Mesenchymal stem cell (in vitro differentiated cells and primary cell): ENCODE results near the gene COL11A2.
A peak's percentile ranks its signal among the peaks of the same experiment; 100 is the strongest.

Experiments used
- DNase-seq: peaks from one replicate; pipeline ENCODE4 v3.0.0-alpha.2; 2013
- H2AFZ ChIP-seq: one replicate; pipeline ENCODE4 v1.6.1; 2013; ENCODE audit warnings: low read depth, mild to moderate bottlenecking, control low read depth, inconsistent platforms, low read length, moderate library complexity
- H2AK5ac ChIP-seq: 2 replicates; pipeline ENCODE4 v1.6.1; 2013; ENCODE audit warnings: low read length, moderate library complexity, mild to moderate bottlenecking, inconsistent platforms; ENCODE audit not compliant: severe bottlenecking
- H2BK120ac ChIP-seq: one replicate; pipeline ENCODE4 v1.6.1; 2013; ENCODE audit warnings: low read depth, mild to moderate bottlenecking, inconsistent platforms, low read length, moderate library complexity
- H2BK12ac ChIP-seq, 2 experiments: one replicate each; pipeline ENCODE4 v1.6.1; 2013; ENCODE audit warnings: inconsistent platforms in 2 of 2, low read length in 2 of 2, mild to moderate bottlenecking in 2 of 2, moderate library complexity in 2 of 2, control low read depth in 1 of 2
- H2BK15ac ChIP-seq: one replicate; pipeline ENCODE4 v1.6.1; 2013; ENCODE audit warnings: mild to moderate bottlenecking, low read depth, inconsistent platforms; ENCODE audit not compliant: poor library complexity, severe bottlenecking
- H2BK5ac ChIP-seq: 2 replicates; pipeline ENCODE4 v1.6.1; 2013; ENCODE audit warnings: low read depth, mild to moderate bottlenecking, low read length, control low read depth, inconsistent platforms; ENCODE audit not compliant: poor library complexity, severe bottlenecking
- H3K14ac ChIP-seq, 2 experiments: one replicate each; pipeline ENCODE4 v1.6.1; 2013; ENCODE audit warnings: inconsistent platforms in 2 of 2, low read length in 2 of 2, control low read depth in 1 of 2, mild to moderate bottlenecking in 1 of 2, moderate library complexity in 1 of 2
- H3K18ac ChIP-seq, 2 experiments: one replicate each; pipeline ENCODE4 v1.6.1; 2013; ENCODE audit warnings: inconsistent platforms in 2 of 2, low read length in 2 of 2, control low read depth in 1 of 2, low read depth in 1 of 2, mild to moderate bottlenecking in 1 of 2
- H3K23ac ChIP-seq, 2 experiments: one replicate each; pipeline ENCODE4 v1.6.1; 2013; ENCODE audit warnings: inconsistent platforms in 2 of 2, low read length in 2 of 2, mild to moderate bottlenecking in 2 of 2, moderate library complexity in 2 of 2, control low read depth in 1 of 2
- H3K27ac ChIP-seq: 2 replicates; pipeline ENCODE4 v1.5.1; 2013; ENCODE audit warnings: mild to moderate bottlenecking, moderate library complexity, low read length, control low read depth, inconsistent platforms; ENCODE audit not compliant: poor library complexity, severe bottlenecking
- H3K27me3 ChIP-seq, 2 experiments: 2 replicates each; pipeline versions ENCODE4 v1.6.1 to v1.7.0; 2013; ENCODE audit warnings: low read length in 2 of 2, mild to moderate bottlenecking in 2 of 2, moderate library complexity in 2 of 2, control low read depth in 1 of 2, inconsistent platforms in 1 of 2; ENCODE audit not compliant: control insufficient read depth in 1 of 2, insufficient read depth in 1 of 2
- H3K36me3 ChIP-seq, 2 experiments: 2 replicates each; pipeline versions ENCODE4 v1.6.1 to v1.7.0; 2013; ENCODE audit warnings: low read length in 2 of 2, control low read depth in 1 of 2, inconsistent platforms in 1 of 2, low read depth in 1 of 2, mild to moderate bottlenecking in 1 of 2; ENCODE audit not compliant: insufficient read depth in 2 of 2, control insufficient read depth in 1 of 2
- H3K4ac ChIP-seq, 2 experiments: one replicate each; pipeline ENCODE4 v1.6.1; 2013; ENCODE audit warnings: inconsistent platforms in 2 of 2, low read length in 2 of 2, mild to moderate bottlenecking in 2 of 2, moderate library complexity in 2 of 2, control low read depth in 1 of 2, low read depth in 1 of 2
- H3K4me1 ChIP-seq: 2 replicates; pipeline ENCODE4 v1.6.1; 2013; ENCODE audit warnings: low read depth, low read length, control low read depth; ENCODE audit not compliant: control insufficient read depth, insufficient read depth
- H3K4me2 ChIP-seq: 2 replicates; pipeline ENCODE4 v1.6.1; 2013; ENCODE audit warnings: low read length, mild to moderate bottlenecking, inconsistent platforms; ENCODE audit not compliant: poor library complexity, severe bottlenecking
- H3K4me3 ChIP-seq, 2 experiments: 2 replicates each; pipeline versions ENCODE4 v1.5.1 to v1.7.0; 2013; ENCODE audit warnings: low read length in 2 of 2, mild to moderate bottlenecking in 2 of 2, control low read depth in 1 of 2, low read depth in 1 of 2; ENCODE audit not compliant: insufficient read depth in 1 of 2
- H3K79me1 ChIP-seq: replicated peaks from 2 replicates; pipeline ENCODE4 v1.6.1; 2013; ENCODE audit warnings: mild to moderate bottlenecking, control low read depth, low read length, inconsistent platforms; ENCODE audit not compliant: poor library complexity, severe bottlenecking
- H3K9ac ChIP-seq: 2 replicates; pipeline ENCODE4 v1.7.0; 2013; ENCODE audit warnings: mild to moderate bottlenecking, low read length, moderate library complexity
- H3K9me3 ChIP-seq: 2 replicates; pipeline ENCODE4 v1.7.0; 2013; ENCODE audit warnings: mild to moderate bottlenecking, low read length; ENCODE audit not compliant: control insufficient read depth
- H4K8ac ChIP-seq: one replicate; pipeline ENCODE4 v1.6.1; 2013; ENCODE audit warnings: inconsistent platforms, mild to moderate bottlenecking, low read length, moderate library complexity
- H4K91ac ChIP-seq: one replicate; pipeline ENCODE4 v1.6.1; 2013; ENCODE audit warnings: mild to moderate bottlenecking, low read length, inconsistent platforms
- WGBS: methylation state at CpG from one replicate; pipeline ENCODE4 v1.1.7; 2013; ENCODE audit warnings: mixed read lengths; 5-methylcytosine and 5-hydroxymethylcytosine counted together

COL11A2 gene

GRCh38 chr6:33201935-33202334 lies 9.7 kb upstream of the COL11A2 start:
- Histone ChIP-seq H3K4me3 (peak overlapping the region in 1 of 2 experiments; percentile 98), H2BK15ac (no peak overlapping the region), H4K8ac (no peak overlapping the region), H3K18ac (no peak overlapping the region), H3K4me2 (peak overlapping the region; percentile 70), H3K27ac (no peak overlapping the region), H3K9me3 (no peaks in the 10 kb centered on the region), H3K36me3 (peaks cover 31 to 32% of the 10 kb centered on the region in 2 experiments), H4K91ac (no peak overlapping the region), H3K27me3 (no peaks in the 10 kb centered on the region), H2BK120ac (no peak overlapping the region), H3K14ac (no peak overlapping the region), H2BK5ac (no peak overlapping the region), H3K4me1 (peaks cover 53% of the 10 kb centered on the region), H2AK5ac (peak overlapping the region; percentile 20), H3K4ac (no peak overlapping the region), H3K9ac (peak overlapping the region; percentile 100), H3K79me1 (peaks cover 17% of the 10 kb centered on the region), H2BK12ac (no peak overlapping the region), H2AFZ (no peak overlapping the region), H3K23ac (no peak overlapping the region)
- no peak for DNase-seq
- WGBS = 96% methylated on average over 5 of the region's 6 CpGs

- Histone ChIP-seq H2BK12ac (peak overlapping the region; percentile 14 to 65), H3K4me2 (peak overlapping the region; percentile 70), H3K9me3 (no peaks in the 10 kb centered on the region), H3K4me3 (peak overlapping the region; percentile 79 to 98), H2BK5ac (no peak overlapping the region), H3K4me1 (peaks cover 45% of the 10 kb centered on the region), H3K4ac (peak overlapping the region; percentile 69 to 97), H3K27me3 (no peaks in the 10 kb centered on the region), H2BK15ac (no peak overlapping the region), H3K27ac (peak overlapping the region; percentile 92), H3K79me1 (peaks cover 21% of the 10 kb centered on the region), H2BK120ac (peak overlapping the region; percentile 74), H3K36me3 (peaks cover 36 to 39% of the 10 kb centered on the region in 2 experiments), H4K91ac (peak overlapping the region; percentile 62), H3K23ac (peak overlapping the region in 1 of 2 experiments; percentile 3), H3K18ac (peak overlapping the region; percentile 65 to 81), H2AK5ac (peak overlapping the region; percentile 13), H3K14ac (peak overlapping the region in 1 of 2 experiments; percentile 97), H2AFZ (no peak overlapping the region), H3K9ac (peak overlapping the region; percentile 100), H4K8ac (peak overlapping the region; percentile 5)
- DNase-seq = no peak
- WGBS = 10% methylated on average over 14 of the region's 14 CpGs
These were observed 8.9 kb upstream of the COL11A2 start for GRCh38 chr6:33201147-33201545.

GRCh38 chr6:33200219-33201146 lies 8.2 kb upstream of the COL11A2 start, which contains the start of the genes RXRB and SLC39A7:
TSS of gene RXRB (minus strand) at chr6:33200665. CDS start at chr6:33200476, 189 bp downstream.
TSS of gene SLC39A7 (plus strand) at chr6:33200867. CDS start at chr6:33201246, 379 bp downstream.
- H3K4me1 ChIP-seq = peaks cover 42% of the 10 kb centered on the region
- H2BK5ac ChIP-seq = peak within 1 kb of the TSS; percentile 25
- H3K4me2 ChIP-seq = peak within 1 kb of the TSS; percentile 82
- peaks cover 27% of the 10 kb centered on the region for H3K79me1 ChIP-seq
- H3K4ac ChIP-seq = peak within 1 kb of the TSS; percentile 69 to 97
- peak within 1 kb of the TSS in 1 of 2 experiments; percentile 36 for H3K23ac ChIP-seq
- H3K4me3 ChIP-seq = peak within 1 kb of the TSS; percentile 81 to 98
- H2BK15ac ChIP-seq = peak within 1 kb of the TSS; percentile 98
- H2BK120ac ChIP-seq = peak within 1 kb of the TSS; percentile 78
- no peaks in the 10 kb centered on the region for H3K27me3 ChIP-seq
- H3K18ac ChIP-seq = peak within 1 kb of the TSS; percentile 65 to 93
- peak within 1 kb of the TSS in 1 of 2 experiments; percentile 97 for H3K14ac ChIP-seq
- peak within 1 kb of the TSS; percentile 62 for H4K91ac ChIP-seq
- WGBS = under 1% methylated on average over 63 of the region's 68 CpGs
- peaks cover 42 to 45% of the 10 kb centered on the region in 2 experiments for H3K36me3 ChIP-seq
- peak within 1 kb of the TSS; percentile 1 for H2AFZ ChIP-seq
- peak; percentile 99 for DNase-seq
- peak within 1 kb of the TSS; percentile 14 to 65 for H2BK12ac ChIP-seq
- H2AK5ac ChIP-seq = peak within 1 kb of the TSS; percentile 47
- peak within 1 kb of the TSS; percentile 47 for H4K8ac ChIP-seq
- H3K27ac ChIP-seq = peak within 1 kb of the TSS; percentile 92
- H3K9me3 ChIP-seq = no peaks in the 10 kb centered on the region
- H3K9ac ChIP-seq = peak within 1 kb of the TSS; percentile 100
